PC-9 (cell line): ENCODE measurements around the gene HMBS. TPM values are rescaled to one million over a fixed set of nuclear protein-coding genes. Genes with fewer than 3 reads are reported as not detected.
A peak's percentile ranks its signal among the peaks of the same experiment; 100 is the strongest.

Experiments used
- BruUV-seq: library from RNA; stranded (reverse); fragments of 400-500 nt; replicated peaks from 2 replicates; lab custom pipeline; 2021; lab: Mats Ljungman, UMichigan
- CTCF ChIA-PET: fragments of 300-600 bp; sonication (Branson Sonifier 250); formaldehyde crosslinking; loops from one replicate; lab custom pipeline; 2022; ENCODE audit warnings: antibody characterized with exemption; lab: Charles Lee
- POLR2A ChIA-PET: fragments of 300-600 bp; sonication (Branson Sonifier 250); formaldehyde crosslinking; loops from one replicate; lab custom pipeline; 2022; ENCODE audit warnings: antibody characterized with exemption; ENCODE audit not compliant: unreplicated experiment; lab: Charles Lee
- DNase-seq, 2 experiments: peaks; one replicate each; pipeline versions ENCODE4 v3.0.0 to v3.0.0-alpha.2; 2015 to 2022; ENCODE audit warnings: mixed read lengths in 1 of 2
- H2AFZ ChIP-seq: fragments of 200-600 bp; sonication (generic); 2 replicates; pipeline ENCODE4 v1.8.1; 2017; ENCODE audit warnings: antibody characterized with exemption
- H3F3A ChIP-seq: fragments of 200-600 bp; sonication (generic); 2 replicates; pipeline ENCODE4 v1.8.1; 2017; ENCODE audit warnings: antibody characterized with exemption, mild to moderate bottlenecking, low read depth; ENCODE audit not compliant: insufficient read depth
- H3K27ac ChIP-seq: fragments of 200-600 bp; sonication (generic); 2 replicates; pipeline ENCODE4 v1.6.1; 2016; ENCODE audit warnings: mixed run types
- H3K27me3 ChIP-seq: fragments of 200-600 bp; sonication (generic); 2 replicates; pipeline ENCODE4 v1.6.1; 2016; ENCODE audit warnings: low read depth, mixed run types; ENCODE audit not compliant: insufficient read depth
- H3K36me3 ChIP-seq: fragments of 200-600 bp; sonication (generic); 2 replicates; pipeline ENCODE4 v1.6.1; 2016; ENCODE audit warnings: low read depth, mixed run types
- H3K4me1 ChIP-seq: fragments of 200-600 bp; sonication (generic); replicated peaks from 2 replicates; pipeline ENCODE4 v1.6.1; 2016; ENCODE audit warnings: mixed run types; ENCODE audit not compliant: insufficient read depth
- H3K4me2 ChIP-seq: fragments of 200-600 bp; sonication (generic); 2 replicates; pipeline ENCODE4 v1.6.1; 2017; ENCODE audit warnings: mixed run types
- H3K4me3 ChIP-seq: fragments of 200-600 bp; sonication (generic); 2 replicates; pipeline ENCODE4 v1.6.1; 2016; ENCODE audit warnings: mixed run types
- H3K79me2 ChIP-seq: fragments of 200-600 bp; sonication (generic); 2 replicates; pipeline ENCODE4 v1.6.1; 2017; ENCODE audit warnings: low read depth, mixed run types
- H3K9me2 ChIP-seq: fragments of 200-600 bp; sonication (generic); 2 replicates; pipeline ENCODE4 v1.8.1; 2017; ENCODE audit warnings: mild to moderate bottlenecking; ENCODE audit not compliant: insufficient read depth
- H3K9me3 ChIP-seq: fragments of 200-600 bp; sonication (generic); 2 replicates; pipeline ENCODE4 v1.8.1; 2016; ENCODE audit warnings: low read depth; ENCODE audit not compliant: insufficient read depth
- H4K20me1 ChIP-seq: fragments of 200-600 bp; sonication (generic); 2 replicates; pipeline ENCODE4 v1.8.1; 2017; ENCODE audit not compliant: insufficient read depth
- CTCF ChIP-seq: fragments of 200-600 bp; sonication (generic); conservative IDR thresholded peaks from 2 replicates; pipeline ENCODE4 v1.6.1; 2017; ENCODE audit warnings: mixed run types, antibody characterized with exemption, mild to moderate bottlenecking, moderate library complexity
- EZH2 ChIP-seq: fragments of 200-600 bp; sonication (generic); IDR thresholded peaks from 2 replicates; pipeline ENCODE4 v1.8.0; 2017; ENCODE audit warnings: antibody characterized with exemption, low read depth
- intact Hi-C: fragments of 100-400 bp; cut with micrococcal nuclease; formaldehyde crosslinking; loops from one replicate; pipeline ENCODE4 v1.10.0; 2022; ENCODE audit not compliant: unreplicated experiment
- total RNA-seq: library from RNA; stranded (reverse); gene quantifications from 2 replicates; pipeline ENCODE4 v1.2.3, GENCODE V29; 2021

HMBS gene
- total RNA-seq, 1 experiment from 2014 or later, result 49.3 TPM

GRCh38 chr11:119091966-119092879 is 7.5 kb downstream of the HMBS start:
- H3K27me3 ChIP-seq, result no peaks in the 10 kb centered on the region
- H3K9me2 ChIP-seq, result no peaks in the 10 kb centered on the region
- peaks cover 53% of the 10 kb centered on the region; the same call in 1 of the 2 replicates for H3F3A ChIP-seq
- ChIA-PET POLR2A (interaction anchor here (0.6 to 0.7 kb wide), 3 partner anchors 242 to 477 kb away, joined by 4 to 34 read pairs (median 27); no protein-coding TSS in a partner anchor), CTCF (no interaction called here)
- H3K79me2 ChIP-seq, result peaks cover 42% of the 10 kb centered on the region
- H2AFZ ChIP-seq, result no peak overlapping the region
- DNase-seq, result no peak
- intact Hi-C loops, result loop anchor here (10.0 kb wide), 1 partner anchor 383 kb away; no protein-coding TSS in a partner anchor
- no peak for TF ChIP-seq EZH2
- no peak for TF ChIP-seq CTCF
- H3K4me1 ChIP-seq, result peaks cover 31% of the 10 kb centered on the region
- peak overlapping the region; percentile 91; the same call in 1 of the 2 replicates for H3K4me3 ChIP-seq
- no TSS peak for BruUV-seq
- H3K4me2 ChIP-seq, result peak overlapping the region; percentile 99
- H3K36me3 ChIP-seq, result peaks cover 21% of the 10 kb centered on the region
- H4K20me1 ChIP-seq, result peaks cover 18% of the 10 kb centered on the region
- H3K27ac ChIP-seq, result no peak overlapping the region; the same call in 1 of the 2 replicates
- H3K9me3 ChIP-seq, result no peaks in the 10 kb centered on the region

- Histone ChIP-seq H3K4me2 (peak overlapping the region; percentile 99), H3K79me2 (peaks cover 39% of the 10 kb centered on the region), H3K27me3 (no peaks in the 10 kb centered on the region), H2AFZ (no peak overlapping the region), H3K36me3 (peaks cover 25% of the 10 kb centered on the region), H3K27ac (0 out of 2 replicates have a peak overlapping the region, but pooled peaks have one; percentile 48), H3K4me1 (peaks cover 23% of the 10 kb centered on the region), H4K20me1 (peaks cover 18% of the 10 kb centered on the region), H3K9me2 (no peaks in the 10 kb centered on the region), H3K9me3 (no peaks in the 10 kb centered on the region), H3K4me3 (peak overlapping the region; percentile 91), H3F3A (peaks cover 59% of the 10 kb centered on the region; the same call in 1 of the 2 replicates)
- BruUV-seq, result no TSS peak
- intact Hi-C loops, result loop anchor here (10.0 kb wide), 1 partner anchor 382 kb away; no protein-coding TSS in a partner anchor
- POLR2A ChIA-PET, result interaction anchor here (0.6 kb wide), 2 partner anchors 241 to 478 kb away, joined by 4 to 34 read pairs; no protein-coding TSS in a partner anchor
- TF ChIP-seq EZH2 (no peak), CTCF (no peak)
- no peak for DNase-seq
- CTCF ChIA-PET, result no interaction called here
Observed at GRCh38 chr11:119092880-119093842, 8.5 kb downstream of the HMBS start.
